WERI-Rb-1 (cell line): ENCODE measurements around the gene SENP6.

Experiments used
- DNase-seq: peaks from one replicate; pipeline ENCODE4 v3.0.0-alpha.2; 2020
- H3K27ac ChIP-seq: fragments of 250-450 bp; sonication (Bioruptor Pico); 2 replicates; pipeline ENCODE4 v1.5.1; 2020; ENCODE audit warnings: mild to moderate bottlenecking, moderate library complexity
- H3K27me3 ChIP-seq: fragments of 250-450 bp; sonication (Bioruptor Pico); 2 replicates; pipeline ENCODE4 v1.5.1; 2021; ENCODE audit warnings: mild to moderate bottlenecking, low read depth, moderate library complexity; ENCODE audit not compliant: insufficient read depth, severe bottlenecking
- H3K36me3 ChIP-seq: fragments of 250-450 bp; sonication (Bioruptor Pico); 2 replicates; pipeline ENCODE4 v1.5.1; 2020; ENCODE audit warnings: mild to moderate bottlenecking, moderate library complexity
- H3K4me3 ChIP-seq: 2 replicates; pipeline ENCODE4 v1.5.1; 2011; ENCODE audit warnings: low read depth, mild to moderate bottlenecking, control low read depth, low read length
- H3K9me3 ChIP-seq: fragments of 250-450 bp; sonication (Bioruptor Pico); 2 replicates; pipeline ENCODE4 v1.5.1; 2021; ENCODE audit warnings: mild to moderate bottlenecking, moderate library complexity; ENCODE audit not compliant: severe bottlenecking
- TF ChIP-seq, protein P1 (sequence below): IDR thresholded peaks from 2 replicates; pipeline ENCODE4 v1.5.1; 2011; ENCODE audit warnings: low read depth, mild to moderate bottlenecking, control low read depth, inconsistent platforms, low read length

Gene SENP6

DNA sequence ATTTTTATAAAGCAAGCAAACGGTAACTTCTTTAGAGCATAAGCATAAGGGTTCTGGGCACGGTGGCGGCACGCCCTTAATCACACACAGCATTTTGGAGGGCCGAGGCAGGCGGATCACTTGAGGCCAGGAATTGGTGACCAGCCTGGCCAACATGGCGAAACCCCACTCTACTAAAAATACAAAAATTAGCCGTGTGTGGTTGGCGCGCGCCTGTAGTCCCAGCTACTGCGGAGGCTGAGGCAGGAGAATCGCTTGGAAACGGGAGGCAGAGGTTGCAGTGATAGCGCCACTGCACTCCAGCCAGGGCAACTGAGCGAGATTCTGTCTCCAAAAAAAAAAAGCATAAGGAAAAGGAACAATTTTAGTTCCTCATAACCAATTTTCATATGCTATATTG lies 2.6 kb downstream of the SENP6 start:
- Histone ChIP-seq H3K27me3 (no peaks in the 10 kb centered on the region), H3K27ac (no peak overlapping the region), H3K4me3 (no peak overlapping the region), H3K36me3 (peaks cover 12% of the 10 kb centered on the region), H3K9me3 (no peaks in the 10 kb centered on the region)
- no peak for DNase-seq
- TF ChIP-seq, protein P1, sequence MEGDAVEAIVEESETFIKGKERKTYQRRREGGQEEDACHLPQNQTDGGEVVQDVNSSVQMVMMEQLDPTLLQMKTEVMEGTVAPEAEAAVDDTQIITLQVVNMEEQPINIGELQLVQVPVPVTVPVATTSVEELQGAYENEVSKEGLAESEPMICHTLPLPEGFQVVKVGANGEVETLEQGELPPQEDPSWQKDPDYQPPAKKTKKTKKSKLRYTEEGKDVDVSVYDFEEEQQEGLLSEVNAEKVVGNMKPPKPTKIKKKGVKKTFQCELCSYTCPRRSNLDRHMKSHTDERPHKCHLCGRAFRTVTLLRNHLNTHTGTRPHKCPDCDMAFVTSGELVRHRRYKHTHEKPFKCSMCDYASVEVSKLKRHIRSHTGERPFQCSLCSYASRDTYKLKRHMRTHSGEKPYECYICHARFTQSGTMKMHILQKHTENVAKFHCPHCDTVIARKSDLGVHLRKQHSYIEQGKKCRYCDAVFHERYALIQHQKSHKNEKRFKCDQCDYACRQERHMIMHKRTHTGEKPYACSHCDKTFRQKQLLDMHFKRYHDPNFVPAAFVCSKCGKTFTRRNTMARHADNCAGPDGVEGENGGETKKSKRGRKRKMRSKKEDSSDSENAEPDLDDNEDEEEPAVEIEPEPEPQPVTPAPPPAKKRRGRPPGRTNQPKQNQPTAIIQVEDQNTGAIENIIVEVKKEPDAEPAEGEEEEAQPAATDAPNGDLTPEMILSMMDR: no peak

DNA sequence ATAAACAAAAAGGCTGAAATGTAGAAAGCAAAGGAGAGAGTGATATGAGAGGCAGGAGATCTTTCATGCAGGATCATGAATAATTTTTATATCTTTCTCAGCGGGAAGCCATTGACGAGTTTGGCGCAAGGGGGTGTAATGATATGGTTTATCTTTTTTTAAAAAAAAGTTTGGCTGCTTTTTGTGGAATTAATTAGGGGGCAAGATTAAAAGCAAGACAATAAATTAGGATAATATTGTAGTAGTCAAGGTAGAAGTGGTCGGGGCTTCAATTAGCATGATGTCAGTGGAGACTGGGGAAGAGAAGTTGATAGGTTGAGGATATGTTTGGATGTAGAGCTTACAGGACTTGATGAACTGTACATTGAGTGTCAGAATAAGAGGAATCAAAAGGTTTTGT lies 4.0 kb downstream of the SENP6 start:
- Histone ChIP-seq H3K27ac (no peak overlapping the region), H3K4me3 (no peak overlapping the region), H3K36me3 (peaks cover 12% of the 10 kb centered on the region), H3K27me3 (no peaks in the 10 kb centered on the region), H3K9me3 (no peaks in the 10 kb centered on the region)
- TF ChIP-seq, protein P1: no peak
- no peak for DNase-seq

DNA sequence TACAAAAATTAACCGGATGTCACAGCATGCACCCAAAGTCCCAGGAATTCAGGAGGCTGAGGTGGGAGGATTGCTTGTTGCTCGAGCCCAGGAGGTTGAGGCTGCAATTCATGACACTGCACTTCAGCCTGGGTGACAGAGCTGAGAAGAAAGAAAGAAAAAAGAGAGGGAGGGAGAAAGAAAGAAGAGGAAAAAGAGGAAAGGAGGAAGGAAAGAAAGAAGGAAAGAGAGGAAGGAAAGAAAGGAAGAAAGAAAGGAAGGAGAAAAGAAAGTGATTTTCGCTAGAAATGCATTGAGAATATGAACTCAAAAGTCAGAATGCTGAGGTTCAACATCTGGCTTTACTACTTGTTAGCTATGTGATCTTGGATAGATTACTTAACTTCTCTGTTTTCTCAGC lies 6.6 kb downstream of the SENP6 start:
- Histone ChIP-seq H3K36me3 (peaks cover 2% of the 10 kb centered on the region), H3K27ac (no peak overlapping the region), H3K27me3 (no peaks in the 10 kb centered on the region), H3K9me3 (no peaks in the 10 kb centered on the region), H3K4me3 (no peak overlapping the region)
- TF ChIP-seq, protein P1: no peak
- DNase-seq: no peak

DNA sequence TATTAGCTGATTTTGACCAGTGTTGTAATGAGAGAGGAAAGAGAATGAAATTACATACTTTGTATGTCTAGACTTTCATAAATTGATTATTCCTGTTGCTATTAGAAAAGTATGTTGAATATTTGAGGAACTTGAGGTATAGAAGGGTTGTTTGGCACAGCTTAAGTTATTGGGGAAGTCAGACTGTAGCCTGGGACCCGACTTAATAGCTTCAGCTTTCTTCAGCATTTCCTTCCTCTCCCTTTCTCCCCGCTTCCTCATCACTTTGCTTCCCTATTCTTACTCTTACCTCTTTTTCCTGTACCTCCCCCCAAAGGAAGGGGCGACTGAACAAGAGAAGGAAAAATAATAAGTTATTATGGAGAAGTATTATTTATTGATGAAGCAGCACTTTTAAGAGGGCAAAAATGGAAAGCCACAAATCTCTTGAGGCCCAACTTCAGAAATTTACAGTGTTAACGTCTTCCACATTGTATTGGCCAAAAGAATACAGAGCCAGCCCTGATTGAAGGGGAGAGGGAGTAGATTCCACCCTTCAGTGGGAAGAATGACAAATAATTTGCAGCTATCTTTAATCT lies 7.4 kb downstream of the SENP6 start:
- H3K36me3 ChIP-seq: peaks cover 2% of the 10 kb centered on the region; the same call in 1 of the 2 replicates
- no peak overlapping the region for H3K27ac ChIP-seq
- TF ChIP-seq, protein P1: no peak
- no peak overlapping the region for H3K4me3 ChIP-seq
- DNase-seq: no peak
- H3K27me3 ChIP-seq: no peaks in the 10 kb centered on the region
- no peaks in the 10 kb centered on the region for H3K9me3 ChIP-seq

DNA sequence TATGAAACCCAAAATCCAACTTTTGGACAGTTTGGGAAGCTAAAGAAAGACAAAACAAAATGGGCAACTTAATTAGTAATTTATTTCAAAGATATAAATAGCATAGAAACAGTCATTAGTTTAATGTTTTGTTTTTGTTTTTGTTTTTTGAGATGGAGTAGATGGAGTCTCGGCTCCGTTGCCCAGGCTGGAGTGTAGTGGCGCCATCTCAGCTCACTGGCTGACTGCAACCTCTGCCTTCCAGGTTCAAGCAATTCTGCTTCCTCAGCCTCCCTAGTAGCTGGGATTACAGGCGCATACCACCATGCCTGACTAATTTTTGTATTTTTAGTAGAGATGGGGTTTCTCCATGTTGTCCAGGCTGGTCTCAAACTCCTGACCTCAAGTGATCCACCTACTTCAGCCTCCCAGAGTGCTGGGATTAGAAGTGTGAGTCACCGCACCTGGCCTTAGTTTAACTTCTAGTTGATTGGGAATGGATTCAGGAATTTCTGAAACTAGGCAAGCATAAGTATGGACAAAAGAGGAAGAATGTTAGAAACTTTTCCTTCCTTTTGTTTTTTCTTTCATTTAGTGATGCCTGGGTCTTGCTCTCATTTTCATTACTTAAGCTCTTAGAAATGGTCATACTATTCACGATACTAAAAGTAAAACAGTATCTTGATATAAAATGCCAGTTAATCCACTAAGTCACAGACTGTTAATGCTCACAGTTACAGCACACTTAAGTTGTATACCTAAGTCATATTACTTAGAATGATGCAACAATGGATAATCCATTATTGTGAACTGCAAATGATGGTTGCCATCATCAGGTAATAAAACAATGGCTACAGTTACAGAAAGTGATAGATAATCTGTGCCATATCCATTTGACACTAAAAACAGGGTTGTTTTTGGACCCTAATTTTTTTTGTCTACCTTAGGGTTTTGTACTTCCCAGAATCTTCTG lies 8.2 kb downstream of the SENP6 start:
- H3K4me3 ChIP-seq: no peak overlapping the region
- H3K27ac ChIP-seq: no peak overlapping the region
- TF ChIP-seq, protein P1: no peak
- no peaks in the 10 kb centered on the region for H3K9me3 ChIP-seq
- no peaks in the 10 kb centered on the region for H3K27me3 ChIP-seq
- peak; percentile 25 for DNase-seq
- H3K36me3 ChIP-seq: peaks cover 2% of the 10 kb centered on the region; the same call in 1 of the 2 replicates
